Smooth muscle cell (in vitro differentiated cells): ENCODE measurements around the gene CCNL2. TPM values are rescaled to one million over a fixed set of nuclear protein-coding genes. Genes with fewer than 3 reads are reported as not detected.

ENCODE experiments used
- DNase-seq: peaks from one replicate; lab custom pipeline; 2025; ENCODE audit not compliant: unreplicated experiment; lab: John Stamatoyannopoulos, UW
- H2AFZ ChIP-seq: fragments of 200-600 bp; sonication (generic); 2 replicates; pipeline ENCODE4 v1.6.0; 2016; ENCODE audit warnings: antibody characterized with exemption, low read depth, mild to moderate bottlenecking
- H3F3A ChIP-seq: fragments of 200-600 bp; sonication (generic); 2 replicates; pipeline ENCODE4 v1.6.0; 2017; ENCODE audit warnings: antibody characterized with exemption, low read depth
- H3K27ac ChIP-seq: fragments of 200-600 bp; sonication (generic); 2 replicates; pipeline ENCODE4 v1.5.1; 2016; ENCODE audit warnings: low read depth, mild to moderate bottlenecking
- H3K27me3 ChIP-seq: fragments of 200-600 bp; sonication (generic); 2 replicates; pipeline ENCODE4 v1.6.1; 2016; ENCODE audit warnings: low read depth, mild to moderate bottlenecking
- H3K36me3 ChIP-seq: fragments of 200-600 bp; sonication (generic); 2 replicates; pipeline ENCODE4 v1.5.1; 2016; ENCODE audit warnings: low read depth
- H3K4me1 ChIP-seq: fragments of 200-600 bp; sonication (generic); 2 replicates; pipeline ENCODE4 v1.5.1; 2016; ENCODE audit warnings: low read depth
- H3K4me2 ChIP-seq: fragments of 200-600 bp; sonication (generic); 2 replicates; pipeline ENCODE4 v1.6.0; 2016; ENCODE audit warnings: mild to moderate bottlenecking
- H3K4me3 ChIP-seq: fragments of 200-600 bp; sonication (generic); 2 replicates; pipeline ENCODE4 v1.5.1; 2016; ENCODE audit warnings: mild to moderate bottlenecking
- H3K79me2 ChIP-seq: fragments of 200-600 bp; sonication (generic); 2 replicates; pipeline ENCODE4 v1.6.0; 2016; ENCODE audit warnings: low read depth, mild to moderate bottlenecking
- H3K9ac ChIP-seq: fragments of 200-600 bp; sonication (generic); 2 replicates; pipeline ENCODE4 v1.6.0; 2016; ENCODE audit warnings: low read depth
- H3K9me3 ChIP-seq: fragments of 200-600 bp; sonication (generic); replicated peaks from 2 replicates; pipeline ENCODE4 v1.5.1; 2016; ENCODE audit warnings: low read depth
- H4K20me1 ChIP-seq: fragments of 200-600 bp; sonication (generic); 2 replicates; pipeline ENCODE4 v1.6.0; 2016; ENCODE audit warnings: low read depth
- CTCF ChIP-seq: fragments of 200-600 bp; sonication (generic); IDR thresholded peaks from 2 replicates; pipeline ENCODE4 v1.5.1; 2017; ENCODE audit warnings: borderline replicate concordance, mild to moderate bottlenecking, antibody characterized with exemption; ENCODE audit not compliant: insufficient read depth, poor library complexity, severe bottlenecking
- WGBS: methylation state at CpG from one replicate; pipeline ENCODE4 v1.1.7; 2016; ENCODE audit warnings: low lambda C conversion rate; 5-methylcytosine and 5-hydroxymethylcytosine counted together
- polyA plus RNA-seq: library from polyadenylated mRNA; unstranded; fragments of >200 nt; fragmentation: Nextera tagmentation; extraction: Ambion mirVana; gene quantifications from 2 replicates; pipeline ENCODE4 v1.2.1, GENCODE V29; 2016
- total RNA-seq: library from RNA; depleted of rRNA; stranded (reverse); fragments of >200 nt; gene quantifications from 2 replicates; pipeline ENCODE4 v1.2.3, GENCODE V29; 2014

CCNL2 gene
- total and polyA plus RNA-seq, 2 experiments from 2014 or later = 144 to 180 TPM

- Histone ChIP-seq H3K27ac (no peak overlapping the region), H3K4me1 (peaks cover 7% of the 10 kb centered on the region), H3K27me3 (no peaks in the 10 kb centered on the region), H3K36me3 (no peaks in the 10 kb centered on the region), H3K9me3 (no peaks in the 10 kb centered on the region), H3F3A (no peaks in the 10 kb centered on the region), H2AFZ (no peak overlapping the region), H3K4me2 (no peak overlapping the region), H3K79me2 (peaks cover 16% of the 10 kb centered on the region), H3K9ac (no peak overlapping the region), H3K4me3 (no peak overlapping the region), H4K20me1 (peaks cover 26% of the 10 kb centered on the region)
- no peak for TF ChIP-seq CTCF
- 95% methylated on average over 26 of the region's 26 CpGs for WGBS
- no peak for DNase-seq
Observed at GRCh38 chr1:1440262-1441001, 41.3 kb upstream of the CCNL2 start.

- no peak for TF ChIP-seq CTCF
- Histone ChIP-seq H2AFZ (no peak overlapping the region), H3K9me3 (no peaks in the 10 kb centered on the region), H3K36me3 (no peaks in the 10 kb centered on the region), H3K27ac (no peak overlapping the region), H3K4me3 (no peak overlapping the region), H3K4me2 (no peak overlapping the region), H3F3A (peaks cover 6% of the 10 kb centered on the region), H3K79me2 (peaks cover 16% of the 10 kb centered on the region), H4K20me1 (peaks cover 26% of the 10 kb centered on the region), H3K4me1 (peaks cover 14% of the 10 kb centered on the region), H3K9ac (no peak overlapping the region), H3K27me3 (no peaks in the 10 kb centered on the region)
- 97% methylated on average over 25 of the region's 82 CpGs for WGBS
- DNase-seq = no peak
Observed at GRCh38 chr1:1439546-1440261, 40.6 kb upstream of the CCNL2 start.

- no peak overlapping the region for H3K4me3 ChIP-seq
- H3K9me3 ChIP-seq = no peaks in the 10 kb centered on the region
- peaks cover 23% of the 10 kb centered on the region for H3K4me1 ChIP-seq
- no peak overlapping the region for H3K27ac ChIP-seq
- H3F3A ChIP-seq = peaks cover 14% of the 10 kb centered on the region
- H4K20me1 ChIP-seq = peaks cover 26% of the 10 kb centered on the region
- peak overlapping the region; percentile 97 for H3K4me2 ChIP-seq
- H3K79me2 ChIP-seq = peaks cover 16% of the 10 kb centered on the region
- DNase-seq = no peak
- no peaks in the 10 kb centered on the region for H3K27me3 ChIP-seq
- no peak overlapping the region for H2AFZ ChIP-seq
- H3K36me3 ChIP-seq = no peaks in the 10 kb centered on the region
- no peak overlapping the region for H3K9ac ChIP-seq
- no peak for TF ChIP-seq CTCF
- WGBS = 96% methylated on average over 44 of the region's 45 CpGs
Observed at GRCh38 chr1:1438531-1439381, 39.6 kb upstream of the CCNL2 start.
